Measurements from ENCODE around the gene ZNF182.
"Not testable (repeated sequence)": the region's sequence is repeated elsewhere in the genome, so short reads cannot be mapped to it uniquely, and the experiment has no call there.

ZNF182 gene

GRCh38 chrX:47973235-47973634 lies 30.6 kb downstream of the ZNF182 start:
- no peak overlapping the region for H3K9ac ChIP-seq (ENCODE audit: low read depth, low read length, poor library complexity, severe bottlenecking)
- H3K36me3 ChIP-seq (ENCODE audit: insufficient read depth, low read length): peaks cover 26% of the 10 kb centered on the region; the same call in 1 of the 2 replicates
- H2AFZ ChIP-seq (ENCODE audit: low read length): no peak overlapping the region
- H3K9me3 ChIP-seq (ENCODE audit: insufficient read depth, low read depth, low read length): peaks cover 22% of the 10 kb centered on the region; the same call in 1 of the 2 replicates
- TF ChIP-seq, protein P1, sequence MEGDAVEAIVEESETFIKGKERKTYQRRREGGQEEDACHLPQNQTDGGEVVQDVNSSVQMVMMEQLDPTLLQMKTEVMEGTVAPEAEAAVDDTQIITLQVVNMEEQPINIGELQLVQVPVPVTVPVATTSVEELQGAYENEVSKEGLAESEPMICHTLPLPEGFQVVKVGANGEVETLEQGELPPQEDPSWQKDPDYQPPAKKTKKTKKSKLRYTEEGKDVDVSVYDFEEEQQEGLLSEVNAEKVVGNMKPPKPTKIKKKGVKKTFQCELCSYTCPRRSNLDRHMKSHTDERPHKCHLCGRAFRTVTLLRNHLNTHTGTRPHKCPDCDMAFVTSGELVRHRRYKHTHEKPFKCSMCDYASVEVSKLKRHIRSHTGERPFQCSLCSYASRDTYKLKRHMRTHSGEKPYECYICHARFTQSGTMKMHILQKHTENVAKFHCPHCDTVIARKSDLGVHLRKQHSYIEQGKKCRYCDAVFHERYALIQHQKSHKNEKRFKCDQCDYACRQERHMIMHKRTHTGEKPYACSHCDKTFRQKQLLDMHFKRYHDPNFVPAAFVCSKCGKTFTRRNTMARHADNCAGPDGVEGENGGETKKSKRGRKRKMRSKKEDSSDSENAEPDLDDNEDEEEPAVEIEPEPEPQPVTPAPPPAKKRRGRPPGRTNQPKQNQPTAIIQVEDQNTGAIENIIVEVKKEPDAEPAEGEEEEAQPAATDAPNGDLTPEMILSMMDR (conservative IDR thresholded peaks at IDR 0.05; ENCODE audit: low read length): no peak
- H3K4me2 ChIP-seq (ENCODE audit: low read depth, low read length, poor library complexity, severe bottlenecking): no peak overlapping the region
- no peaks in the 10 kb centered on the region for H3K27me3 ChIP-seq (ENCODE audit: insufficient read depth, low read length, poor library complexity, severe bottlenecking)
- H3K79me2 ChIP-seq (ENCODE audit: insufficient read depth, low read length): no peaks in the 10 kb centered on the region
- H4K20me1 ChIP-seq (ENCODE audit: insufficient read depth, low read length, poor library complexity, severe bottlenecking): no peaks in the 10 kb centered on the region
- H3K4me3 ChIP-seq (ENCODE audit: low read length, poor library complexity, severe bottlenecking): no peak overlapping the region
- H3K4me1 ChIP-seq (ENCODE audit: insufficient read depth, low read length, poor library complexity, severe bottlenecking): no peaks in the 10 kb centered on the region
- no peaks in the 10 kb centered on the region for H3K9me2 ChIP-seq (replicated peaks; ENCODE audit: low read depth, low read length)
- H3F3A ChIP-seq (ENCODE audit: low read depth): no peaks in the 10 kb centered on the region

DNA sequence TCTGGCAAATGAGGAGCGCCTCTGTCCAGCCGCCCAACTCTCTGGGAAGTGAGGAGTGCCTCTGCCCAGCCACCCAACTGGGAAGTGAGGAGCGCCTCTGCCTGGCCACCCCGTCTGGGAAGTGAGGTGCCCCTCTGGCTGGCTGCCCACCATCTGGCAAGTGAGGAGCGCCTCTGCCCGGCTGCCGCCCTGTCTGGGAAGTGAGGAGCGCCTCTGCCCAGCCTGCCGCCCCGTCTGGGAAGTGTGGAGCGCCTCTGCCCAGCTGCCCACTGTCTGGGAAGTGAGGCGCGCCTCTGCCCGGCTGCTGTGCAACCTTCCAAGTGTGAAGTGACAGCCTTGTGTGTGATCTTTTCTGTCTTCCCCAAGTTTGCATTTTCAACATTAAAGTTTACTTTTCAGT lies 38.3 kb downstream of the ZNF182 start:
- H2AFZ ChIP-seq (ENCODE audit: low read length); H4K20me1 ChIP-seq (ENCODE audit: insufficient read depth, low read length, poor library complexity, severe bottlenecking); H3K9me3 ChIP-seq (ENCODE audit: insufficient read depth, low read depth, low read length): not testable (repeated sequence)

DNA sequence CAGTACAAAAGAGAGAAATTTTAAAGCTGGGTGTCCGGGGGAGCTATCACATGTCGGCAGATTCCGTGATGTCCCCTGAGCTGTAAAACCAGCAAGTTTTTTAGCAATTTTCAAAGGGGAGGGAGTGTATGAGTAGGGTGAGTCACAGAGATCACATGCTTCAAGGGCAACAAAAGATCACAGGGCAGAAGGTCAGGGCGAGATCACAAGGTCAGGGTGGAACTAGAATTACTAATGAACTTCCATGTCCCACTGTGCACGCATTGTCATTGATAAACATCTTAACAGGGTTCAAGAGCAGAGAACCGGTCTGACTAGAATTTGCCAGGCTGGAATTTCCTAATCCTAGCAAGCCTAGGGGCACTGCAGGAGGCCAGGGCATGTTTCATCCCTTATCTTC lies 42.0 kb downstream of the ZNF182 start:
- not testable (repeated sequence) for H3K9ac ChIP-seq (ENCODE audit: low read depth, low read length, poor library complexity, severe bottlenecking); H3K27me3 ChIP-seq (ENCODE audit: insufficient read depth, low read length, poor library complexity, severe bottlenecking); H3K4me2 ChIP-seq (ENCODE audit: low read depth, low read length, poor library complexity, severe bottlenecking); H3K4me1 ChIP-seq (ENCODE audit: insufficient read depth, low read length, poor library complexity, severe bottlenecking); H3K9me3 ChIP-seq (ENCODE audit: insufficient read depth, low read depth, low read length); H3K4me3 ChIP-seq (ENCODE audit: low read length, poor library complexity, severe bottlenecking); H3K9me2 ChIP-seq (replicated peaks; ENCODE audit: low read depth, low read length); H3K36me3 ChIP-seq (ENCODE audit: insufficient read depth, low read length); H2AFZ ChIP-seq (ENCODE audit: low read length); H4K20me1 ChIP-seq (ENCODE audit: insufficient read depth, low read length, poor library complexity, severe bottlenecking); H3F3A ChIP-seq (ENCODE audit: low read depth); H3K79me2 ChIP-seq (ENCODE audit: insufficient read depth, low read length)

More for the DNA sequence above, 38.3 kb downstream of the ZNF182 start:
- not testable (repeated sequence) for H3K4me2 ChIP-seq (ENCODE audit: low read depth, low read length, poor library complexity, severe bottlenecking); H3F3A ChIP-seq (ENCODE audit: low read depth); H3K4me3 ChIP-seq (ENCODE audit: low read length, poor library complexity, severe bottlenecking); H3K36me3 ChIP-seq (ENCODE audit: insufficient read depth, low read length); H3K79me2 ChIP-seq (ENCODE audit: insufficient read depth, low read length); H3K27me3 ChIP-seq (ENCODE audit: insufficient read depth, low read length, poor library complexity, severe bottlenecking); H3K9me2 ChIP-seq (replicated peaks; ENCODE audit: low read depth, low read length); H3K4me1 ChIP-seq (ENCODE audit: insufficient read depth, low read length, poor library complexity, severe bottlenecking); H3K9ac ChIP-seq (ENCODE audit: low read depth, low read length, poor library complexity, severe bottlenecking)

DNA sequence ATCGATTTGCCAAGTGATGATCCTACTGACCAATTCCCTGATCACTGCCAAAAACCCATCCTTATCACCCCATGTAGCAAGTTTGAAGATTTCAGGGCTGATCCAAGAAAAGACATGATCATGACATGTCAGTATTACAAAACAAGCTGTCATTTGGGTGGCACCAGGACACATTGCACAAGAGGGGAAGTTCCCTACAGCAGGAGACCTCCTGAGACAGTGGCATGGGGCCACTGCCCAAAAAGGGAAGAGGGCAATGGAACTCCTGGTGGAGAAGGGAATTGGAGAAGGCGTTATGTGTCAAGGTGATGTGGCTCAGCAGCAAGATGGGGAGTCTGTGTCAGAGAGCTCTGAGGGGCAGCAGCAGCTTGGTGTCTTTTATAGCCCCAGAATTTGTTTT lies 43.4 kb downstream of the ZNF182 start:
- no peak overlapping the region for H3K9ac ChIP-seq (ENCODE audit: low read depth, low read length, poor library complexity, severe bottlenecking)
- no peaks in the 10 kb centered on the region for H3K9me3 ChIP-seq (ENCODE audit: insufficient read depth, low read depth, low read length)
- no peak overlapping the region for H3K4me3 ChIP-seq (ENCODE audit: low read length, poor library complexity, severe bottlenecking)
- no peaks in the 10 kb centered on the region for H3K27me3 ChIP-seq (ENCODE audit: insufficient read depth, low read length, poor library complexity, severe bottlenecking)
- H3F3A ChIP-seq (ENCODE audit: low read depth): no peaks in the 10 kb centered on the region
- H3K4me2 ChIP-seq (ENCODE audit: low read depth, low read length, poor library complexity, severe bottlenecking): no peak overlapping the region
- H3K79me2 ChIP-seq (ENCODE audit: insufficient read depth, low read length): no peaks in the 10 kb centered on the region
- H3K4me1 ChIP-seq (ENCODE audit: insufficient read depth, low read length, poor library complexity, severe bottlenecking): no peaks in the 10 kb centered on the region
- TF ChIP-seq, protein P1 (conservative IDR thresholded peaks at IDR 0.05; ENCODE audit: low read length): no peak
- no peak for TF ChIP-seq EZH2phosphoT487 (IDR thresholded peaks at IDR 0.05; ENCODE audit: borderline replicate concordance)
- H3K9me2 ChIP-seq (replicated peaks; ENCODE audit: low read depth, low read length): no peaks in the 10 kb centered on the region
- H3K36me3 ChIP-seq (ENCODE audit: insufficient read depth, low read length): no peaks in the 10 kb centered on the region
- H2AFZ ChIP-seq (ENCODE audit: low read length): no peak overlapping the region
- H4K20me1 ChIP-seq (ENCODE audit: insufficient read depth, low read length, poor library complexity, severe bottlenecking): no peaks in the 10 kb centered on the region

All from Loucy (cell line).